Measurements from ENCODE around the gene RAB11B.

DNA sequence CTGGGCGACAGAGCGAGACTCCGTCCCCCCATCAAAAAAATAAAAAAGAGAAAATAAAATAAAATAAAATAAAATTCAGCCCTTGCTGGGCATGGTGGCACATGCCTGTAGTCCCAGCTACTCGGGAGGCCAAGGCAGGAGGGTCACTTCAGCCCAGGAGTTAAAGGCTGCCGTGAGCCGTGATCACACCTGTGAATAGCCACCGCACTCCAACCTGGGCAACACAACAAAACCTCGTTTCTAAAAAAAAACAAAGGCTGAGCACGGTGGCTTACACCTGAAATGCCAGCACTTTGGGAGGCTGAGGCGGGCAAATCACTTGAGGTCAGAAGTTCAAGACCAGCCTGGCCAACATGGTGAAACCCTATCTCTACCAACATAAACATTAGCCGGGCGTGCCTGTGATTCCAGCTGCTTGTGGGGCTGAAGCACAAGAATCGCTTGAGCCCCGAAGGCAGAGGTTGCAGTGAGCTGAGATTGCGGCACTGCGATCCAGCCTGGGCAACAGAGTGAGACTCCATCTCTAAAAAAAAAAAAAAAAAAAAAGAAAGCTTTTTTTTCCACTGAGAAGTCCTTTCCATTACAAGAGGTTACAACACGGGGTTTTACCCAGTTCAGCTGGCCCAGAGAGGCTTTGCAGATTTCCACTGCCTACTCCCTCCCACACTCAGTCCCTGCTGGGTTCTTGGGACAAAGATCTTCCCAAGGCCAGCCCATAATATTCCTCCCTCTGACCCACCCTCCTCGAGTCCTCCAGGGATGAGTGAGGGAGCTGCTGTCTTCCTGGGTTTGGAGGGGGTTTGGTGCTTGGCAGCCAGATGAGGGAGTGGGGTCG, 19.8 kb upstream of the RAB11B start:
- TF ChIP-seq CTCF (IDR thresholded peaks at IDR 0.05) = no peak
- no peak for TF ChIP-seq POLR2A (IDR thresholded peaks at IDR 0.05)
